ENCODE measurements around the gene HLF. TPM values are rescaled to one million over a fixed set of nuclear protein-coding genes. Genes with fewer than 3 reads are reported as not detected.

Gene HLF
- total RNA-seq, 1 experiment from 2014 or later, result 3.2 TPM

GRCh38 chr17:55229276-55229675 is 35.5 kb upstream of the HLF start:
- Histone ChIP-seq H3K27me3 (replicated peaks; ENCODE audit: insufficient read depth, low read depth, low read length, poor library complexity) (no peaks in the 10 kb centered on the region), H3K27ac (ENCODE audit: low read depth, low read length, poor library complexity, severe bottlenecking) (no peak overlapping the region), H3K9me3 (ENCODE audit: low read depth, low read length, poor library complexity, severe bottlenecking) (no peaks in the 10 kb centered on the region), H3K36me3 (ENCODE audit: insufficient read depth, low read length, poor library complexity, severe bottlenecking) (no peaks in the 10 kb centered on the region), H3K4me1 (ENCODE audit: insufficient read depth, low read length, poor library complexity, severe bottlenecking) (no peaks in the 10 kb centered on the region), H3K4me3 (ENCODE audit: low read depth, low read length, poor library complexity, severe bottlenecking) (no peak overlapping the region)
- TF ChIP-seq EZH2 (IDR thresholded peaks at IDR 0.05; ENCODE audit: borderline replicate concordance, low read depth, low read length, poor library complexity, severe bottlenecking), result no peak
- TF ChIP-seq, protein P1, sequence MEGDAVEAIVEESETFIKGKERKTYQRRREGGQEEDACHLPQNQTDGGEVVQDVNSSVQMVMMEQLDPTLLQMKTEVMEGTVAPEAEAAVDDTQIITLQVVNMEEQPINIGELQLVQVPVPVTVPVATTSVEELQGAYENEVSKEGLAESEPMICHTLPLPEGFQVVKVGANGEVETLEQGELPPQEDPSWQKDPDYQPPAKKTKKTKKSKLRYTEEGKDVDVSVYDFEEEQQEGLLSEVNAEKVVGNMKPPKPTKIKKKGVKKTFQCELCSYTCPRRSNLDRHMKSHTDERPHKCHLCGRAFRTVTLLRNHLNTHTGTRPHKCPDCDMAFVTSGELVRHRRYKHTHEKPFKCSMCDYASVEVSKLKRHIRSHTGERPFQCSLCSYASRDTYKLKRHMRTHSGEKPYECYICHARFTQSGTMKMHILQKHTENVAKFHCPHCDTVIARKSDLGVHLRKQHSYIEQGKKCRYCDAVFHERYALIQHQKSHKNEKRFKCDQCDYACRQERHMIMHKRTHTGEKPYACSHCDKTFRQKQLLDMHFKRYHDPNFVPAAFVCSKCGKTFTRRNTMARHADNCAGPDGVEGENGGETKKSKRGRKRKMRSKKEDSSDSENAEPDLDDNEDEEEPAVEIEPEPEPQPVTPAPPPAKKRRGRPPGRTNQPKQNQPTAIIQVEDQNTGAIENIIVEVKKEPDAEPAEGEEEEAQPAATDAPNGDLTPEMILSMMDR (conservative IDR thresholded peaks at IDR 0.05; ENCODE audit: low read depth, low read length), result no peak
- POLR2A ChIA-PET (ENCODE audit: low non-redundant PET), result interaction anchor here (0.6 kb wide), 1 partner anchor 9 kb away, joined by 13 read pairs; no protein-coding TSS in a partner anchor
- intact Hi-C loops (cut with micrococcal nuclease; ENCODE audit: unreplicated experiment), result no loop called here
- CTCF ChIA-PET, result no interaction called here
- no peak for DNase-seq (ENCODE audit: low spot score)
- no TSS peak for BruUV-seq (replicated peaks)

DNA sequence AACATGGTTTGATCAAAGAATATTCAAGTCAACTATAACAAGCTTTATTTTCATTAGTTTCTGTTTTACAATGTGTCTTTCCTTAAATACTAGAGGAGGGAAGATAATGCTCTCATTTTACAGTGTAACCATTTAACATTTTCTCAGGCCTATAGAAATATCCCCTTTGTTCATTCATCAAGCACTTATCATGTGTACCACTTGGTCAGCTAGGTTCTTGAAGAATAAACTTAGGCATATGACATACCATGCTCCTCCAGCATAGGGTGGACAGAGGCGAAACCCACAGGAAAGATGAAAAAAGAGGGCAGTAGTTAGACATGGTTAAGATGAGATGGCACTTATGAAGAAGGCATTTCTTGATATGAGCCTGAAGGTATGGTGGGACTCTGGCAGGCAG is 34.0 kb upstream of the HLF start:
- intact Hi-C loops (cut with micrococcal nuclease; ENCODE audit: unreplicated experiment), result no loop called here
- no TSS peak for BruUV-seq (replicated peaks)
- H3K27me3 ChIP-seq (replicated peaks; ENCODE audit: insufficient read depth, low read depth, low read length, poor library complexity), result no peaks in the 10 kb centered on the region
- H3K36me3 ChIP-seq (ENCODE audit: insufficient read depth, low read length, poor library complexity, severe bottlenecking), result no peaks in the 10 kb centered on the region
- H3K4me1 ChIP-seq (ENCODE audit: insufficient read depth, low read length, poor library complexity, severe bottlenecking), result no peaks in the 10 kb centered on the region
- no peak for TF ChIP-seq EZH2 (IDR thresholded peaks at IDR 0.05; ENCODE audit: borderline replicate concordance, low read depth, low read length, poor library complexity, severe bottlenecking)
- TF ChIP-seq, protein P1 (conservative IDR thresholded peaks at IDR 0.05; ENCODE audit: low read depth, low read length), result no peak
- ChIA-PET POLR2A (ENCODE audit: low non-redundant PET) (interaction anchor here (0.6 kb wide), 2 partner anchors 162 to 1523 kb away, joined by 3 read pairs; no protein-coding TSS in a partner anchor), CTCF (no interaction called here)
- H3K9me3 ChIP-seq (ENCODE audit: low read depth, low read length, poor library complexity, severe bottlenecking), result no peaks in the 10 kb centered on the region
- no peak overlapping the region for H3K4me3 ChIP-seq (ENCODE audit: low read depth, low read length, poor library complexity, severe bottlenecking)
- no peak for DNase-seq (ENCODE audit: low spot score)
- no peak overlapping the region for H3K27ac ChIP-seq (ENCODE audit: low read depth, low read length, poor library complexity, severe bottlenecking)

GRCh38 chr17:55233840-55234239 is 30.9 kb upstream of the HLF start:
- POLR2A ChIA-PET (ENCODE audit: low non-redundant PET), result no interaction called here
- BruUV-seq (replicated peaks), result no TSS peak
- no peak for TF ChIP-seq EZH2 (IDR thresholded peaks at IDR 0.05; ENCODE audit: borderline replicate concordance, low read depth, low read length, poor library complexity, severe bottlenecking)
- TF ChIP-seq, protein P1 (conservative IDR thresholded peaks at IDR 0.05; ENCODE audit: low read depth, low read length), result no peak
- no peak for DNase-seq (ENCODE audit: low spot score)
- H3K4me3 ChIP-seq (ENCODE audit: low read depth, low read length, poor library complexity, severe bottlenecking), result no peak overlapping the region
- H3K27me3 ChIP-seq (replicated peaks; ENCODE audit: insufficient read depth, low read depth, low read length, poor library complexity), result no peaks in the 10 kb centered on the region
- no peaks in the 10 kb centered on the region for H3K36me3 ChIP-seq (ENCODE audit: insufficient read depth, low read length, poor library complexity, severe bottlenecking)
- intact Hi-C loops (cut with micrococcal nuclease; ENCODE audit: unreplicated experiment), result no loop called here
- H3K4me1 ChIP-seq (ENCODE audit: insufficient read depth, low read length, poor library complexity, severe bottlenecking), result peaks cover 23% of the 10 kb centered on the region
- CTCF ChIA-PET, result no interaction called here
- no peaks in the 10 kb centered on the region for H3K9me3 ChIP-seq (ENCODE audit: low read depth, low read length, poor library complexity, severe bottlenecking)
- no peak overlapping the region for H3K27ac ChIP-seq (ENCODE audit: low read depth, low read length, poor library complexity, severe bottlenecking)

All from A673 (cell line).